GM12891 (cell line): ENCODE results near the gene CYBA.

Experiments used
- POLR2A ChIP-seq: IDR thresholded peaks from 2 replicates; pipeline ENCODE4 v1.6.1; 2011; ENCODE audit warnings: low read depth, low read length, control low read depth
- POLR2AphosphoS5 ChIP-seq: IDR thresholded peaks from 2 replicates; pipeline ENCODE4 v1.6.1; 2011; ENCODE audit warnings: low read depth, low read length, control low read depth

DNA sequence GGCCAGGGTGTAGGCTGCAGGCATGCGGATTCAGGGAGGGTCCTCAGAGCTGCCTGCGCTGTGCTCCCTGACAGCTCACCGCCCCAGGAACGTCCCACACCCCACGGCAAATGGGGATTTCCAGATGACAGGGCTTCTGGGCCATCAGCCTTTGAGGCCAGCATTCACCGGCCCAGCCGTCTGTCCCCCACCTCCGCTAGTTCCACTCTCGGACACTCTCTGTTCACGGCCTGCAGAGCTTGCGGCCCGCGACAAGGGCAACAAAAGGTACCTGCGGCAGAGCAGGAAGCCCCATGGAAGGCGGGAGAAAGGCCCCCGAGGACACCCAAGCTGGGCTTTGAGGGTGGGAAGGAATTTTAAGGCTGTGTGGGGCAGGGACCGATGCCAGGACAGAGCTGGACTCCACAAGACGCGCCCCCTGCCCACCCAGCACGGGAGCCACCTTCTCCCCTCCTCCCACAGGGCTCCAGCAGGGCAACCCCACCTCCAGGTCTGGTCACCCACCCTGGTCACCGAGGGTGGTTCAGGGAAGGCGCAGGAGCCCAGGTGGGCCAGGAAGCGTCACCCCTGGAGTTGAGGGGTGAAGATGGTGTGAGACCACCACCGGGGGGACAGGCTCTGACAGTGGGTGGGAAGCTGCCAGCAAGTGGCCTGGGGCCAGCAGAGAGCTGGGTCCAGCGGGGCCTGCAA, 5.6 kb upstream of the CYBA start:
- no peak for TF ChIP-seq POLR2A
- TF ChIP-seq POLR2AphosphoS5 = no peak
